H1 (cell line): ENCODE measurements around the gene DLL4. TPM values are rescaled to one million over a fixed set of nuclear protein-coding genes. Genes with fewer than 3 reads are reported as not detected.

ENCODE experiments used
- CTCF ChIA-PET: fragments of 300-600 bp; sonication (Branson Sonifier 250); formaldehyde crosslinking; loops from one replicate; lab custom pipeline; 2021; ENCODE audit not compliant: partially characterized antibody; lab: Charles Lee
- POLR2A ChIA-PET: fragments of 300-600 bp; sonication (Branson Sonifier 250); formaldehyde crosslinking; loops from one replicate; lab custom pipeline; 2021; ENCODE audit warnings: inconsistent platforms; ENCODE audit not compliant: partially characterized antibody; lab: Charles Lee
- DNase-seq, 2 experiments: peaks; one replicate each; pipeline versions ENCODE4 v3.0.0 to v3.0.0-alpha.2; 2010 to 2022; ENCODE audit warnings: low spot score in 2 of 2, low read depth in 1 of 2, mixed read lengths in 1 of 2
- FAIRE-seq: peaks from 2 replicates; lab custom pipeline; 2011; peaks lifted over from hg19 to GRCh38; lab: Jason Lieb, UNC
- H2AFZ ChIP-seq: 2 replicates; pipeline ENCODE4 v1.8.1; 2012; ENCODE audit warnings: low read length, inconsistent platforms
- H2AK5ac ChIP-seq: 2 replicates; pipeline ENCODE4 v1.6.1; 2013; ENCODE audit warnings: low read depth, low read length
- H2BK120ac ChIP-seq: replicated peaks from 2 replicates; pipeline ENCODE3; 2013; ENCODE audit warnings: low read depth, low read length, inconsistent platforms
- H2BK12ac ChIP-seq: 2 replicates; pipeline ENCODE4 v1.6.1; 2013; ENCODE audit warnings: low read depth, low read length
- H2BK15ac ChIP-seq: 2 replicates; pipeline ENCODE4 v1.6.1; 2013; ENCODE audit warnings: low read length
- H2BK20ac ChIP-seq: 2 replicates; pipeline ENCODE4 v1.6.1; 2013; ENCODE audit warnings: low read length
- H2BK5ac ChIP-seq: 2 replicates; pipeline ENCODE4 v1.6.1; 2013; ENCODE audit warnings: low read depth, low read length
- H3K14ac ChIP-seq: 2 replicates; pipeline ENCODE4 v1.6.1; 2013; ENCODE audit warnings: inconsistent platforms; ENCODE audit not compliant: insufficient read length
- H3K18ac ChIP-seq: 2 replicates; pipeline ENCODE4 v1.6.1; 2013; ENCODE audit warnings: low read length; ENCODE audit errors: extremely low read depth
- H3K23ac ChIP-seq: 2 replicates; pipeline ENCODE4 v1.6.1; 2013; ENCODE audit warnings: inconsistent platforms; ENCODE audit not compliant: insufficient read length
- H3K23me2 ChIP-seq: 2 replicates; pipeline ENCODE4 v1.6.1; 2013; ENCODE audit warnings: low read depth, low read length
- H3K27ac ChIP-seq: 2 replicates; pipeline ENCODE4 v1.6.1; 2011; ENCODE audit warnings: low read depth, low read length, inconsistent platforms
- H3K27me3 ChIP-seq, 4 experiments: replicated peaks in 1 of 4; 1 replicate in 1 of 4; 2 replicates in 3 of 4; pipeline versions ENCODE4 v1.6.1 to v1.8.1; 2011 to 2013; ENCODE audit warnings: low read length in 3 of 4, mild to moderate bottlenecking in 3 of 4, inconsistent platforms in 2 of 4, mixed read lengths in 2 of 4, moderate library complexity in 1 of 4; ENCODE audit not compliant: control insufficient read depth in 3 of 4, insufficient read depth in 3 of 4; ENCODE audit errors: extremely low read depth in 1 of 4
- H3K36me3 ChIP-seq, 4 experiments: 2 replicates each; pipeline versions ENCODE4 v1.6.1 to v1.8.1; 2011 to 2013; ENCODE audit warnings: mild to moderate bottlenecking in 4 of 4, low read length in 3 of 4, moderate library complexity in 2 of 4, control low read depth in 1 of 4, inconsistent platforms in 1 of 4; ENCODE audit not compliant: insufficient read depth in 4 of 4, control insufficient read depth in 2 of 4
- H3K4ac ChIP-seq: replicated peaks from 2 replicates; pipeline ENCODE3; 2013; ENCODE audit warnings: low read length, low read depth, mixed read lengths, inconsistent platforms; ENCODE audit not compliant: insufficient read length
- H3K4me1 ChIP-seq, 4 experiments: replicated peaks in 1 of 4; 1 replicate in 1 of 4; 2 replicates in 3 of 4; pipeline versions ENCODE4 v1.6.1 to v1.8.1; 2011 to 2013; ENCODE audit warnings: low read length in 3 of 4, inconsistent platforms in 2 of 4, mixed read lengths in 1 of 4; ENCODE audit not compliant: insufficient read depth in 4 of 4, control insufficient read depth in 3 of 4
- H3K4me2 ChIP-seq, 2 experiments: 2 replicates each; pipeline versions ENCODE4 v1.6.1 to v1.8.1; 2011 to 2013; ENCODE audit warnings: low read depth in 2 of 2, low read length in 2 of 2, control low read depth in 1 of 2, inconsistent platforms in 1 of 2, mild to moderate bottlenecking in 1 of 2; ENCODE audit not compliant: insufficient read depth in 1 of 2
- H3K4me3 ChIP-seq, 4 experiments: fragments of 200-600, 300-600 bp in 1 of 4; sonication (generic), shearing (Covaris generic), sonication (Bioruptor Twin) in 1 of 4; 2 replicates each; pipeline versions ENCODE4 v1.5.1 to v1.8.1; 2011 to 2016; ENCODE audit warnings: low read length in 4 of 4, low read depth in 3 of 4, control low read depth in 2 of 4, inconsistent platforms in 2 of 4, mild to moderate bottlenecking in 2 of 4, mixed read lengths in 1 of 4, moderate library complexity in 1 of 4; ENCODE audit not compliant: insufficient read depth in 2 of 4; ENCODE audit errors: extremely low read depth in 1 of 4
- H3K56ac ChIP-seq: replicated peaks from 2 replicates; pipeline ENCODE3; 2013; ENCODE audit warnings: low read depth, mild to moderate bottlenecking, mixed read lengths, low read length, inconsistent platforms; ENCODE audit not compliant: insufficient read length
- H3K79me1 ChIP-seq: 2 replicates; pipeline ENCODE4 v1.6.1; 2013; ENCODE audit warnings: low read depth, low read length, control low read depth
- H3K79me2 ChIP-seq, 2 experiments: 2 replicates each; pipeline versions ENCODE4 v1.6.1 to v1.8.1; 2012 to 2013; ENCODE audit warnings: low read length in 2 of 2, mild to moderate bottlenecking in 2 of 2, inconsistent platforms in 1 of 2; ENCODE audit not compliant: insufficient read depth in 2 of 2, control insufficient read depth in 1 of 2
- H3K9ac ChIP-seq, 4 experiments: replicated peaks in 1 of 4; 1 replicate in 1 of 4; 2 replicates in 3 of 4; pipeline versions ENCODE4 v1.6.1 to v1.8.1; 2011 to 2013; ENCODE audit warnings: low read depth in 3 of 4, low read length in 3 of 4, control low read depth in 2 of 4, mild to moderate bottlenecking in 2 of 4, moderate library complexity in 2 of 4, inconsistent platforms in 1 of 4; ENCODE audit errors: extremely low read depth in 1 of 4
- H3K9me3 ChIP-seq, 2 experiments: 2 replicates each; pipeline versions ENCODE4 v1.6.1 to v1.8.1; 2012 to 2013; ENCODE audit warnings: mild to moderate bottlenecking in 2 of 2, moderate library complexity in 2 of 2, control low read depth in 1 of 2, inconsistent platforms in 1 of 2, low read depth in 1 of 2, low read length in 1 of 2, mixed read lengths in 1 of 2; ENCODE audit not compliant: insufficient read depth in 2 of 2
- H4K20me1 ChIP-seq, 2 experiments: replicated peaks in 1 of 2; 2 replicates each; pipeline versions ENCODE3 to v1.8.1; 2011 to 2013; ENCODE audit warnings: inconsistent platforms in 2 of 2, low read length in 2 of 2, mild to moderate bottlenecking in 1 of 2; ENCODE audit not compliant: insufficient read depth in 2 of 2, control insufficient read depth in 1 of 2
- H4K5ac ChIP-seq: 2 replicates; pipeline ENCODE4 v1.6.1; 2013; ENCODE audit warnings: low read length, low read depth, mixed read lengths, inconsistent platforms; ENCODE audit not compliant: insufficient read length
- H4K8ac ChIP-seq: 2 replicates; pipeline ENCODE4 v1.8.0; 2013; ENCODE audit warnings: mild to moderate bottlenecking, moderate library complexity, low read length, inconsistent platforms; ENCODE audit not compliant: insufficient read depth; ENCODE audit errors: extremely low read depth
- H4K91ac ChIP-seq: replicated peaks from 2 replicates; pipeline ENCODE3; 2013; ENCODE audit warnings: low read length, mixed read lengths, inconsistent platforms; ENCODE audit not compliant: insufficient read length
- CTCF ChIP-seq, 3 experiments: IDR thresholded peaks; 1 replicate in 2 of 3; 2 replicates in 1 of 3; pipeline versions ENCODE4 v1.5.1 to v1.6.1; 2011; ENCODE audit warnings: low read length in 3 of 3, mild to moderate bottlenecking in 3 of 3, inconsistent platforms in 2 of 3, low read depth in 1 of 3, moderate library complexity in 1 of 3; ENCODE audit not compliant: insufficient read depth in 1 of 3; ENCODE audit errors: control extremely low read depth in 1 of 3
- RXRA ChIP-seq: IDR thresholded peaks from 2 replicates; pipeline ENCODE4 v1.6.1; 2011; ENCODE audit warnings: low read depth, mild to moderate bottlenecking, low read length, moderate library complexity; ENCODE audit not compliant: insufficient read depth
- WGBS, 2 experiments: shearing (Covaris generic) in 1 of 2; methylation state at CpG; one replicate each; pipeline versions ENCODE4 v1.1.6 to v1.1.7; 2013 to 2015; ENCODE audit warnings: low lambda C conversion rate in 2 of 2, mixed read lengths in 2 of 2, inconsistent platforms in 1 of 2, low coverage in 1 of 2, missing lambda C conversion rate in 1 of 2; ENCODE audit not compliant: insufficient replicate concordance in 2 of 2, insufficient coverage in 1 of 2, insufficient read length in 1 of 2; ENCODE audit errors: extremely low coverage in 1 of 2, missing lambda C conversion rate in 1 of 2; 5-methylcytosine and 5-hydroxymethylcytosine counted together
- polyA plus RNA-seq, 7 experiments: library from polyadenylated mRNA; depleted of rRNA in 3 of 7; stranded (reverse) in 5 of 7; unstranded in 2 of 7; fragments of >200 nt in 5 of 7; fragments of 200-250 nt in 2 of 7; gene quantifications; 1 replicate in 5 of 7; 2 replicates in 1 of 7; 4 replicates in 1 of 7; pipeline versions ENCODE4 v1.2.1 to v1.2.3, GENCODE V29; 2011 to 2013; ENCODE audit warnings: missing spikeins in 2 of 7, mixed read lengths in 2 of 7
- total RNA-seq: library from RNA; stranded (reverse); fragmentation: NEBNext Ultra II Directional; extraction: Animal tissue kit (Norgen Biotek cat#: 25700); gene quantifications from 2 replicates; pipeline ENCODE4 v1.2.1, GENCODE V29; 2021

The DLL4 gene
- total and polyA plus RNA-seq, 2 of the 8 experiments (the other 6 are each of a cell fraction or from before 2014, with no cell fraction given): 0.23 to 0.60 TPM

- no peaks in the 10 kb centered on the region for H3K36me3 ChIP-seq
- no peak for FAIRE-seq
- H3K79me2 ChIP-seq: no peaks in the 10 kb centered on the region
- ChIA-PET CTCF (interaction anchor here (1.0 to 33.1 kb wide), 5 partner anchors 9 to 54 kb away, joined by 3 to 619 read pairs (median 5); partner anchors contain the start of genes DLL4 and VPS18), POLR2A (interaction anchor here (0.6 to 43.8 kb wide), 3 partner anchors 15 to 93 kb away, joined by 3 to 1505 read pairs (median 3); partner anchors contain the start of genes CHAC1 and SPINT1)
- H3K23ac ChIP-seq: no peak overlapping the region
- no peak overlapping the region for H2AFZ ChIP-seq
- peaks cover 4 to 43% (median 26%) of the 10 kb centered on the region in 4 experiments for H3K27me3 ChIP-seq
- no peaks in the 10 kb centered on the region for H3K9me3 ChIP-seq
- H3K4me3 ChIP-seq: no peak overlapping the region
- H3K27ac ChIP-seq: no peak overlapping the region
- no peak overlapping the region for H3K18ac ChIP-seq
- no peak overlapping the region for H4K91ac ChIP-seq
- H3K4me2 ChIP-seq: no peak overlapping the region
- H4K8ac ChIP-seq: no peak overlapping the region
- H2BK5ac ChIP-seq: no peak overlapping the region
- peaks cover 5% of the 10 kb centered on the region; the same call in 1 of the 2 replicates for H3K23me2 ChIP-seq
- no peak overlapping the region for H4K5ac ChIP-seq
- peak overlapping the region; percentile 50; the same call in 1 of the 2 replicates for H2BK12ac ChIP-seq
- H3K56ac ChIP-seq: no peak overlapping the region
- 87% methylated on average over 15 of the region's 15 CpGs; no CpG with 5 or more reads in 1 of the 2 experiments for WGBS, 2 experiments
- H3K79me1 ChIP-seq: no peaks in the 10 kb centered on the region
- H2AK5ac ChIP-seq: no peak overlapping the region
- H3K14ac ChIP-seq: no peak overlapping the region
- no peak for DNase-seq
- TF ChIP-seq CTCF (IDR thresholded peaks at IDR 0.05; ENCODE audit: control extremely low read depth in 1 of 3, insufficient read depth in 1 of 3, low read depth in 1 of 3, low read length in 3 of 3): peak in 1 of 3 experiments; percentile 2; a peak in 1 of 4 replicates
- no peak for TF ChIP-seq RXRA
- no peak overlapping the region for H3K4ac ChIP-seq
- 0 out of 2 replicates have a peak overlapping the region, but pooled peaks have one; percentile 80 for H2BK20ac ChIP-seq
- H3K4me1 ChIP-seq: peaks cover 0 to 20% (median 6%) of the 10 kb centered on the region in 4 experiments; a peak in 5 of 7 replicates
- H4K20me1 ChIP-seq: no peaks in the 10 kb centered on the region
- no peak overlapping the region for H2BK120ac ChIP-seq
- no peak overlapping the region for H3K9ac ChIP-seq
- peak overlapping the region; percentile 8; the same call in 1 of the 2 replicates for H2BK15ac ChIP-seq
Observed at GRCh38 chr15:40936709-40937666, 7.8 kb downstream of the DLL4 start.
